GM13976 (cell line): ENCODE results near the gene KIRREL3.

Experiments
- DNase-seq: peaks from one replicate; pipeline ENCODE4 v3.0.0; 2012; ENCODE audit warnings: low spot score
- in situ Hi-C: fragments of 300-500 bp; cut with MboI; formaldehyde crosslinking; loops from one replicate; pipeline ENCODE4 v1.12.0; 2022; ENCODE audit warnings: low sequenced_read_pairs, mixed read lengths, inconsistent platforms; ENCODE audit not compliant: unreplicated experiment
- TF ChIP-seq, protein P1 (sequence below): IDR thresholded peaks from 2 replicates; pipeline ENCODE4 v1.5.1; 2012; ENCODE audit warnings: borderline replicate concordance, mild to moderate bottlenecking; ENCODE audit not compliant: insufficient read depth; ENCODE audit errors: extremely low read depth, missing control alignments, control extremely low read depth

Gene KIRREL3

DNA sequence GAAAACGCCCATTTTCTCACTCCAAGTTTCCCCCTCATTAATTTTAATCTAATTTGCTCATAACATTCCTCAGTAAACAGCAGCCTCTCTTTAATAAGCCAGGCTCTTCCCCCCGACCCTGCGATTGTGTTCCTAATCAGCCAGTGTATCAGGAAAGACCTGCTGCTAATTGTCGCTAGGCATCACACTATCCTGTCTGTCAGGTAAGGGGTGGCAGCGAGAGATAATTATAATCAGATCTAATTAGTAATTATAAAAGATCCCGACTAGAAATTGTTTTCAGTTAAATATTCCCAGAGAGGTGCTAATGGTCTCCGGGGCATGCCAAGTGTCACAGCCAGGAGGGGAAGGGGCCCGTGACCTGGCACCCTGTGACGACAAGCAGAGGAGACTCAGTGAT is 502.3 kb downstream of the KIRREL3 start:
- in situ Hi-C loops = no loop called here
- no peak for DNase-seq

GRCh38 chr11:126497581-126498122 is 502.9 kb downstream of the KIRREL3 start:
- in situ Hi-C loops = no loop called here
- TF ChIP-seq, protein P1, sequence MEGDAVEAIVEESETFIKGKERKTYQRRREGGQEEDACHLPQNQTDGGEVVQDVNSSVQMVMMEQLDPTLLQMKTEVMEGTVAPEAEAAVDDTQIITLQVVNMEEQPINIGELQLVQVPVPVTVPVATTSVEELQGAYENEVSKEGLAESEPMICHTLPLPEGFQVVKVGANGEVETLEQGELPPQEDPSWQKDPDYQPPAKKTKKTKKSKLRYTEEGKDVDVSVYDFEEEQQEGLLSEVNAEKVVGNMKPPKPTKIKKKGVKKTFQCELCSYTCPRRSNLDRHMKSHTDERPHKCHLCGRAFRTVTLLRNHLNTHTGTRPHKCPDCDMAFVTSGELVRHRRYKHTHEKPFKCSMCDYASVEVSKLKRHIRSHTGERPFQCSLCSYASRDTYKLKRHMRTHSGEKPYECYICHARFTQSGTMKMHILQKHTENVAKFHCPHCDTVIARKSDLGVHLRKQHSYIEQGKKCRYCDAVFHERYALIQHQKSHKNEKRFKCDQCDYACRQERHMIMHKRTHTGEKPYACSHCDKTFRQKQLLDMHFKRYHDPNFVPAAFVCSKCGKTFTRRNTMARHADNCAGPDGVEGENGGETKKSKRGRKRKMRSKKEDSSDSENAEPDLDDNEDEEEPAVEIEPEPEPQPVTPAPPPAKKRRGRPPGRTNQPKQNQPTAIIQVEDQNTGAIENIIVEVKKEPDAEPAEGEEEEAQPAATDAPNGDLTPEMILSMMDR = no peak
- no peak for DNase-seq

More for the DNA sequence above, 502.3 kb downstream of the KIRREL3 start:
- TF ChIP-seq, protein P1 = no peak

GRCh38 chr11:126496576-126497337 is 503.8 kb downstream of the KIRREL3 start:
- DNase-seq = no peak
- TF ChIP-seq, protein P1 = no peak
- in situ Hi-C loops = no loop called here

- no peak for DNase-seq
- in situ Hi-C loops = no loop called here
- TF ChIP-seq, protein P1 = no peak
Measured at GRCh38 chr11:126495281-126496220, 505.0 kb downstream of the KIRREL3 start.

- in situ Hi-C loops = no loop called here
- no peak for DNase-seq
- TF ChIP-seq, protein P1 = no peak
Measured at GRCh38 chr11:126494831-126495230, 505.7 kb downstream of the KIRREL3 start.

- TF ChIP-seq, protein P1 = no peak
- in situ Hi-C loops = no loop called here
- no peak for DNase-seq
Measured at GRCh38 chr11:126492331-126493082, 508.1 kb downstream of the KIRREL3 start.
